ENCODE results near the gene IGF2R.
"Not testable (repeated sequence)": the region's sequence is repeated elsewhere in the genome, so short reads cannot be mapped to it uniquely, and the experiment has no call there.

IGF2R gene

GRCh38 chr6:160102956-160103824, 134.3 kb downstream of the IGF2R start:
- peak; percentile 5 to 28 for DNase-seq

GRCh38 chr6:160103825-160104100, 134.9 kb downstream of the IGF2R start:
- DNase-seq, result no peak

DNA sequence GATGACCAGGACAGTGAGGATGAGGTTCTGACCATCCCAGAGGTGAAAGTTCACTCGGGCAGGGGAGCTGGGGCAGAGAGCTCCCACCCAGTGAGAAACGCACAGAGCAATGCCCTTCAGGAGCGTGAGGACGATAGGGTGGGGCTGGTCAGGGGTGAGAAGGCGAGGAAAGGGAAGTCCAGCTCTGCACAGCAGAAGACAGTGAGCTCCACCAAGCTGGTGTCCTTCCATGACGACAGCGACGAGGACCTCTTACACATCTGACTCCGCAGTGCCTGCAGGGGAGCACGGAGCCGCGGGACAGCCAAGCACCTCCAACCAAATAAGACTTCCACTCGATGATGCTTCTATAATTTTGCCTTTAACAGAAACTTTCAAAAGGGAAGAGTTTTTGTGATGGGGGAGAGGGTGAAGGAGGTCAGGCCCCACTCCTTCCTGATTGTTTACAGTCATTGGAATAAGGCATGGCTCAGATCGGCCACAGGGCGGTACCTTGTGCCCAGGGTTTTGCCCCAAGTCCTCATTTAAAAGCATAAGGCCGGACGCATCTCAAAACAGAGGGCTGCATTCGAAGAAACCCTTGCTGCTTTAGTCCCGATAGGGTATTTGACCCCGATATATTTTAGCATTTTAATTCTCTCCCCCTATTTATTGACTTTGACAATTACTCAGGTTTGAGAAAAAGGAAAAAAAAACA, 136.1 kb downstream of the IGF2R start:
- DNase-seq, result no peak

DNA sequence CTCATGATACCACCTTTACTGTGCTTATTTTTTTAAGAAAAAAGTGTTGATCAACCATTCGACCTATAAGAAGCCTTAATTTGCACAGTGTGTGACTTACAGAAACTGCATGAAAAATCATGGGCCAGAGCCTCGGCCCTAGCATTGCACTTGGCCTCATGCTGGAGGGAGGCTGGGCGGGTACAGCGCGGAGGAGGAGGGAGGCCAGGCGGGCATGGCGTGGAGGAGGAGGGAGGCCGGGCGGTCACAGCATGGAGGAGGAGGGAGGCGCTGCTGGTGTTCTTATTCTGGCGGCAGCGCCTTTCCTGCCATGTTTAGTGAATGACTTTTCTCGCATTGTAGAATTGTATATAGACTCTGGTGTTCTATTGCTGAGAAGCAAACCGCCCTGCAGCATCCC, 137.1 kb downstream of the IGF2R start:
- no peak for DNase-seq

DNA sequence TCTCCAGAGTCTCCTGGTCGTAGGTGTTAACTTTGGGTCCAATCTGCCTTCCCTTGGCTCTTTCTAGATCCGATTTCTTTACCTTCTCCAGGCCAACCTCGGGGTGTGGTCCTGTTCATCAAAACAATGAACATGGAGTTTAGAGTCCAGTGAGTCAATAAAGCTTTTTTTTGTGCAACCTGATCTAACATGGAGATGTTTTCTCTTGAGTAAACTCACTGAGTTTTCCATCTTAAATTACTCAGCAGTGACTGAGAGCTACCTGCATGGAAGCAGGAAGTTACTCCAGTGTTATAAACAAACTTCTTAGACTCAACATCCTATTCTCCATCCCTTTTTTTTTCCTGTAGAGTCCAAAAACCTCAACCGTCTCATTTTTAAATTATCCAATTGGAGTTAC, 137.8 kb downstream of the IGF2R start:
- no peak for DNase-seq

GRCh38 chr6:160108077-160108476, 139.2 kb downstream of the IGF2R start:
- DNase-seq, result no peak

DNA sequence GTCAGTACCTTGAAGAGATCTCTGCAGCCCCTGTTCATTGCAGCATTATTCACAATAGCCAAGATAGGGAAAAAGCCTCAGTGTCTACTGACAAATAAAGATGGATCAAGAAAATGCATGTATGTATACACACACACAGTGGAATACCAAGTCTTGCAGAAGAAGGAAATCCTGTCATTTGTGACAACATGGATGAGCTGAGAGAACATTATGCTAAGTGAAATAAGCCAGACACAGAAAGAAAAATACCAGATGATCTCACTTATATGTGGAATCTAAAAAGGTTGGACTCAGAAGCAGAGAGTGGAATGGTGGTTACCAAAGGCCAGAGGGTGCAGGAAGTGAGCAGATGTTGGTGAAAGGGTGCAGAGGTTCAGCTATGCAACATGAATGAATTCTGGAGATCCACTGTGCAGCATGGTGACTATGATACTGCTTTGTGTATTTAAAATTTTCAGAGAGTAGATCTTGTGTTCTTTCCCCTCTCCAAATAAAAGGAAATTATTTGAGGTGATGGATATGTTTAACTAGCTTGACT, 141.8 kb downstream of the IGF2R start:
- no peak for DNase-seq

DNA sequence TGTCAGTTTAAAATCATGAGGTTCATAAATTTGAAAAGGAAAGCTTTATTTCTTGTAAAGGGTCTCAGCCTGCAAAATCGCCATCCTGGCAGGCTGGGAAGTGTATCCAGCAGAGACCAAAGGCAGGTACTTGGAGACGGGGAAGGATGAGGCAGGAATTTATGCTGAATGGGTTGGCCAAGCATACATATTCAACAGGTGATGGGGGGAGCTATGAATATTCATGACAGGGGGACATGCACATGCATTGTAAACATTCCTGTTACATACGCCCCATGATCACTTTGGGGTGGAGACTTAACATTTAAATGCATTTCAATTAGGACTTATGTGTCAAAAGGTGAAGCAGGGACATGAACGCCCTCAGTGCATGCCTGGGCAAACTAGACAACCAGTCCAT, 142.9 kb downstream of the IGF2R start:
- no peak for DNase-seq

GRCh38 chr6:160112628-160113299, 143.9 kb downstream of the IGF2R start:
- DNase-seq, result no peak

DNA sequence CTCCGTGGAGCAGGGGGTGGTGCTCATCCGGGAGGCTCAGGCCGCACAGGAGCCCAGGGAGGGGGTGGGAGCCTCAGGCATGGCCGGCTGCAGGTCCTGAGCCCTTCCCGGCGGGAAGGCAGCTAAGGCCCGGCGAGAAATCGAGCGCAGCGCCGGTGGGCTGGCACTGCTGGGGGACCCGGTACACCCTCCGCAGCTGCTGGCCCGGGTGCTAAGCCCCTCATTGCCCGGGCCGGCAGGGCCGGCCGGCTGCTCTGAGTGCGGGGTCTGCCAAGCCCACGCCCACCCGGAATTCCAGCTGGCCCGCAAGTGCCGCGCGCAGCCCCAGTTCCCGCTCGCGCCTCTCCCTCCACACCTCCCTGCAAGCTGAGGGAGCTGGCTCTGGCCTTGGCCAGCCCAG, 145.7 kb downstream of the IGF2R start:
- DNase-seq, result not testable (repeated sequence)

GRCh38 chr6:160115421-160115820, 146.5 kb downstream of the IGF2R start:
- no peak for DNase-seq

DNA sequence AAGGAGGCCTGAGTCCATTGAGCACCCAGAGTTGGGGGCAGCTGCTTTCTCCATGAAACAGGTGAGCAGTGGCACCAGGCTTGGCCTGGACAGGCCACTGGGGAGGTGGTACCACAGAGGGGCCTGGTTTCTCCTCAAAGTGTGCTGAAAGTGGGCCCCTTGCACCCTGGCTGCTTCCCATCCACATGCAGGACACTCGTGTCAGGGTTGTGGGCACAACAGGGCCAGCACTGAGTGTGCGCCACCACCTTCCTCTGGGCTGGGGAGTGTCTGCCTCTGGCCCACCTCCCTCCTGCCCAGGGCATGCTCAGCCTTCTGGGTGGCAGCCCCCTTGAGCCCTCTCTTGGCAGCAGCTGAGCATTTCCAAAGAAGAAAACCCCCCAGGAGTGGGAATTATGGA, 147.5 kb downstream of the IGF2R start:
- no peak for DNase-seq

DNA sequence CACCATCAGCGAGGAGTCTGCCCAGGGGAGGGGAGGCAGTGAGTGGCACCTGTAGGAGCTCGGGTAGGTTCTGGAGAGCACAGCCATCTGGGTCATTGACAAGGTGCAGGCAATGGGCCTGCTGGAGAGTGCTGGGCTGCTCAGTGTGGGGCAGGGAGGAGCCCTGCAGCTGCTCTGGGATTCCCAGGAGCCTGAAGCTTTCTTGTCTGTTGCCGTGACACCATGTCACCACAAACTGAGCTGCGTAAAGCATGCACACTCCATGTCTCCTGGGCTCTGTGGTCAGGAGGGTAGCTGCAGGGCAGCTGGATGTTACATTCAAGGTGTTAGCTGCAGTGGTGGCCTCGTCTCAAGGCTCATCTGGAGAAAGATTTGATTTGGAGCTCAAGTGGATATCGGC, 148.3 kb downstream of the IGF2R start:
- DNase-seq, result no peak

GRCh38 chr6:160118620-160119229, 149.8 kb downstream of the IGF2R start:
- no peak for DNase-seq

- no peak for DNase-seq
Observed at GRCh38 chr6:160120087-160120486, 151.2 kb downstream of the IGF2R start.

- no peak for DNase-seq
Observed at GRCh38 chr6:160121558-160121957, 152.7 kb downstream of the IGF2R start, which contains the start of gene SLC22A1. Gene SLC22A1, plus strand, starts transcription at chr6:160121815. Its CDS starts 121 bp downstream, at chr6:160121936.

DNA sequence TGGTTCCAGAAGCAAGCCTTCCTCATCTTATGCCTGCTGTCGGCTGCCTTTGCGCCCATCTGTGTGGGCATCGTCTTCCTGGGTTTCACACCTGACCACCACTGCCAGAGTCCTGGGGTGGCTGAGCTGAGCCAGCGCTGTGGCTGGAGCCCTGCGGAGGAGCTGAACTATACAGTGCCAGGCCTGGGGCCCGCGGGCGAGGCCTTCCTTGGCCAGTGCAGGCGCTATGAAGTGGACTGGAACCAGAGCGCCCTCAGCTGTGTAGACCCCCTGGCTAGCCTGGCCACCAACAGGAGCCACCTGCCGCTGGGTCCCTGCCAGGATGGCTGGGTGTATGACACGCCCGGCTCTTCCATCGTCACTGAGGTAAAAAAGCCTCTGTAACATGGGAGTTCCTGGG, 153.1 kb downstream of the IGF2R start:
- DNase-seq, result no peak

- DNase-seq, result no peak
Observed at GRCh38 chr6:160122744-160123143, 153.9 kb downstream of the IGF2R start.

DNA sequence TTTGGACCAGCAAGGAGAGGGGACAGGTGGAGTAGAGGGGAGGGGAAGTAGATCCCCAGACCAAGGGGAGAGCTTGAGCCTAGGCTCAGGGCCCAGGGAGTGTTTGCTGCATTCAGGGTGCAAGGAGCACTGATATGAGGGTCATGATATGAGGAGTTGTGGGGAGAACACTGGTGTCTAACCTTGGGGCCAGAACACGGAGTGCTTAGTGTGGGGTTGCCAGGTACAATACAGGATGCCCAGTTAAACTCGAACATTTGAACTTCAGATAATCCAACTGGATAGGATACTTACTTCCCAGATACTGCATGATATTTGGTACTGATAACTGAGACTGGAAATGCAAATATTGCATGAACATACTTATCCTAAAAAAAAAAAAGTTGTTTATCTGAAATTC, 155.1 kb downstream of the IGF2R start:
- DNase-seq, result no peak

DNA sequence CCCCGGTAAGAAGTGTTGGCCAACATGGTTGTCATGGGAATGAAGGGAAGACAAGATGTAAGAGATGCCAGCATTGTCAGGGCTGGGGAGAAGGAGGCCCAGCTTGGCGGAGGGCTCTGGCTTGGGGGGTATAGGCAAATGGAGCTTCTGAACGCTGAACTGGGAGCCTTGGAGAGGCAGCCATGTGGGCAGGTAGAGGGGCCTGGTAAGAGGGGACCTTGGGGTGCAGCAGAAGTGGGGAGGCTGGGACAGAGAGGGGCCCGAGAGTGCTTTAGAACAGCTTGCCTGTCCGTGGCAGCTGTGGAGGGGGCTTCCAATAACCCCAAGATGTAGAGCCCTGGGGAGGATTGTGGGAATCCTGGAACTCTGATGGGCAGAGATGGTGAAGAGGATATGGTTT, 155.7 kb downstream of the IGF2R start:
- DNase-seq, result no peak

DNA sequence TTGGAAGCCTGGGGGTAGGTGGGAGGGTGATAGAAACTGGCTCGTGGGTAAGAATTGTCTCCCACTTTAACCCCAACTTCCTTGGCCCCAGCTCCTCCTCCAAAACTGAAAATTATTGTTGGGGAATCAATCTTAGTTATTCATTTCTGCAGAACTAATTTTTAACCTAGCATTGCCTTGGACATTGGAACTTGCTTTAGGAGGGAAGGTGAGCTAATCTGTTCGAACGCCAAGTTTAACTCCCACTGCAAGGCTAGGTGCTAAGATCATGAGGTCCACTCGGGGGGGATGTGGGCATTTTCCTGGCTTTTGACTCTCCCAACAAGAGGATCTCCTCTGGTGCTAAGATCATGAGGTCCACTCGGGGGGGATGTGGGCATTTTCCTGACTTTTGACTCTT, 156.2 kb downstream of the IGF2R start:
- DNase-seq, result not testable (repeated sequence)

GRCh38 chr6:160127270-160128124, 158.6 kb downstream of the IGF2R start:
- no peak for DNase-seq
